K562 (cell line): ENCODE data around the gene DNMT1. TPM values are rescaled to one million over a fixed set of nuclear protein-coding genes. Genes with fewer than 3 reads are reported as not detected.

Experiments
- CAMTA2 ChIP-seq: fragments of 250-450 bp; sonication (Bioruptor Pico); conservative IDR thresholded peaks from 2 replicates; pipeline ENCODE4 v1.5.1; 2022
- CBX3 ChIP-seq, 2 experiments: IDR thresholded peaks; 1 replicate in 1 of 2; 2 replicates in 1 of 2; pipeline ENCODE4 v1.6.1; 2012; ENCODE audit warnings: inconsistent platforms in 2 of 2, low read length in 2 of 2, borderline replicate concordance in 1 of 2, control low read depth in 1 of 2
- E2F3 ChIP-seq: fragments of 250-450 bp; sonication (Bioruptor Pico); IDR thresholded peaks from 2 replicates; pipeline ENCODE4 v1.4.0; 2020; ENCODE audit warnings: mild to moderate bottlenecking
- ETS2 ChIP-seq: IDR thresholded peaks from 2 replicates; pipeline ENCODE4 v1.6.1; 2016; ENCODE audit warnings: borderline replicate concordance, missing genetic modification characterization, mild to moderate bottlenecking, moderate library complexity, missing compliant biosample characterization; ENCODE audit not compliant: poor library complexity, severe bottlenecking
- ETV1 ChIP-seq: fragments of 450-650 bp; conservative IDR thresholded peaks from 2 replicates; pipeline ENCODE4 v1.6.1; 2016; ENCODE audit warnings: missing genetic modification characterization, control low read depth, low read depth, missing compliant biosample characterization
- FOXJ2 ChIP-seq: fragments of 200-800 bp; sonication (Bioruptor generic); IDR thresholded peaks from 2 replicates; pipeline ENCODE4 v1.6.1; 2016; ENCODE audit warnings: missing genetic modification characterization, missing compliant biosample characterization
- FOXJ3 ChIP-seq: sonication (generic); formaldehyde crosslinking; IDR thresholded peaks from 2 replicates; pipeline ENCODE4 v1.4.0; 2020; ENCODE audit warnings: mild to moderate bottlenecking, missing genetic modification reagents
- HNRNPH1 ChIP-seq: fragments of 200-400 bp; formaldehyde crosslinking; optimal IDR thresholded peaks from 2 replicates; pipeline ENCODE3; 2017; ENCODE audit warnings: low read depth, mild to moderate bottlenecking, low read length, moderate library complexity
- MAZ ChIP-seq, 2 experiments: fragments of 450-650 bp in 1 of 2; sonication (generic) in 1 of 2; formaldehyde crosslinking; IDR thresholded peaks in 1 of 2; conservative IDR thresholded peaks in 1 of 2; 2 replicates each; pipeline versions ENCODE4 v1.4.0 to v1.5.0; 2020; ENCODE audit warnings: mild to moderate bottlenecking in 1 of 2, missing genetic modification reagents in 1 of 2
- NR2C2 ChIP-seq, 2 experiments: fragments of 200-800 bp in 1 of 2; sonication (Bioruptor generic) in 1 of 2; sonication (generic) in 1 of 2; formaldehyde crosslinking in 1 of 2; IDR thresholded peaks; 2 replicates each; pipeline versions ENCODE4 v1.6.1 to v1.8.0; 2016 to 2022; ENCODE audit warnings: mild to moderate bottlenecking in 1 of 2, missing compliant biosample characterization in 1 of 2, missing genetic modification characterization in 1 of 2, missing genetic modification reagents in 1 of 2
- NR2F6 ChIP-seq: fragments of 450-650 bp; formaldehyde crosslinking; IDR thresholded peaks from 2 replicates; pipeline ENCODE4 v1.4.0; 2020; ENCODE audit warnings: mild to moderate bottlenecking
- SNRNP70 ChIP-seq: fragments of 200-400 bp; formaldehyde crosslinking; optimal IDR thresholded peaks from 2 replicates; pipeline ENCODE3; 2017; ENCODE audit warnings: low read depth, low read length
- TARDBP ChIP-seq: fragments of 450-650 bp; IDR thresholded peaks from 2 replicates; pipeline ENCODE4 v1.6.1; 2016
- ZC3H8 ChIP-seq: fragments of 450-650 bp; IDR thresholded peaks from 2 replicates; pipeline ENCODE4 v1.6.1; 2017
- ZNF444 ChIP-seq: fragments of 250-450 bp; sonication (Bioruptor Pico); IDR thresholded peaks from 2 replicates; pipeline ENCODE4 v1.4.0; 2020; ENCODE audit warnings: mild to moderate bottlenecking, moderate library complexity
- ZNF57 ChIP-seq: fragments of 450-650 bp; formaldehyde crosslinking; IDR thresholded peaks from 2 replicates; pipeline ENCODE4 v1.4.0; 2020; ENCODE audit warnings: mild to moderate bottlenecking, moderate library complexity
- ZNF589 ChIP-seq: fragments of 200-800 bp; sonication (Bioruptor generic); IDR thresholded peaks from 2 replicates; pipeline ENCODE4 v1.6.1; 2016; ENCODE audit warnings: low read depth, missing genetic modification characterization, missing compliant biosample characterization
- ZNF699 ChIP-seq: fragments of 250-450 bp; sonication (Bioruptor Pico); IDR thresholded peaks from 2 replicates; pipeline ENCODE4 v1.8.0; 2021; ENCODE audit warnings: mild to moderate bottlenecking, moderate library complexity; ENCODE audit not compliant: insufficient replicate concordance
- polyA plus RNA-seq, 8 experiments: library from polyadenylated mRNA; depleted of rRNA in 4 of 8; stranded (reverse) in 5 of 8; unstranded in 3 of 8; fragments of >200 nt; fragmentation: Nextera tagmentation in 2 of 8; fragmentation: Illumina TruSeq in 1 of 8; extraction: Ambion mirVana in 2 of 8; extraction: Trizol in 1 of 8; gene quantifications; 2 replicates each; pipeline versions ENCODE4 v1.2.1 to v1.2.3, GENCODE V29; 2011 to 2014; ENCODE audit warnings: inconsistent platforms in 1 of 8, missing spikeins in 1 of 8
- total RNA-seq, 7 experiments: library from RNA; depleted of rRNA in 6 of 7; stranded (reverse); fragments of >200 nt in 6 of 7; fragmentation: Illumina TruSeq in 2 of 7; extraction: Trizol in 2 of 7; gene quantifications; 2 replicates each; pipeline versions ENCODE4 v1.2.1 to v1.2.3, GENCODE V29; 2011 to 2021; ENCODE audit warnings: low replicate concordance in 1 of 7
- TF ChIP-seq, protein P1 (sequence below): sonication (generic); formaldehyde crosslinking; IDR thresholded peaks from 2 replicates; pipeline ENCODE4 v1.8.0; 2023; ENCODE audit warnings: mild to moderate bottlenecking, missing genetic modification reagents
- TF ChIP-seq, protein P2 (sequence below): fragments of 450-650 bp; IDR thresholded peaks from 2 replicates; pipeline ENCODE4 v1.6.1; 2016

DNMT1 gene
- total and polyA plus RNA-seq, 9 of the 15 experiments (the other 6 are each of a cell fraction or from before 2014, with no cell fraction given): 80.1 to 271 (median 121) TPM

DNA sequence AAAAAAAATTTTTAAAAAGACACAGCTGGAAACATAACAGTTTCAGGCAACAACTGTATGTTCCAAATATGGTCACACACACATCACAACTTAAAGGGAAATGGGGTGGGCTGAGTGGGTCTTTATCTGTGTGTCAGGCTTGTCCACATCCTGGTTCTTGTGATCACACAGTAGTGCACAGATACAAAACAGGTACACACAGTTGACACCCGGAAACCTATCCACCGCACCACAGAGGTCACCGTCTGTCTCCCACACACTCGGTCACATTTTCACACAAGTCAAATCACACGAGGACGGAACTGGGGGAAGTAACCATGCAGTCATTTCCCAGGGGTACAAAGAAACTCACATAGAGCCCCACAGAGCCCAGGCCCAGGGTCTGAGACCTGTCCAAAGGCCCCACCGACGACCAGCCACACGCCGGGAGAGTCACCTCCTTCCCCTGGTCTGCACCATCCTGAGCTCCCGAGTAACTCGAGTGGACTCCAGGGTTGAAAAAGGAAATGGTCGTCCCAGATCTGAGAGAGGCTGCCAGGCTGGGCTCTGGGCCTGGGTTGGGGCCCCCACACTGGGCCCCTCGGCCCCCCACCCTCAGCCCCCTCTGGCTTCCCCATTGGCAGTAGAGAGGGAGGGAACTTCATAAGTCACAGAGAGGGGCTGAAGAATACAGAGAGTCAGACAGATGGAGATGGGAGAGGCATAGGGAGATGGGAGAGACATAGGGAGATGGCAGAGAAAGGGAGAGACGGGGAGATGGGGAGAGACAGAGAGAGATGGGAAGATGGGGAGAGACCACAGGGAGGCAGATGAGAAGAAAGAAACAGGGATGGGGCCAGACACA, 89.9 kb downstream of the DNMT1 start (continued):
- TF ChIP-seq ZC3H8 (no peak), CBX3 (IDR thresholded peaks at IDR 0.05; ENCODE audit: borderline replicate concordance in 1 of 2, low read length in 2 of 2) (no peak), NR2C2 (CRISPR knock-in tag; IDR thresholded peaks at IDR 0.05) (no peak), NR2C2 (tag; IDR thresholded peaks at IDR 0.05) (peak; percentile 39; the same call in 1 of the 2 replicates), TARDBP (peak; percentile 29; the same call in 1 of the 2 replicates), ZNF444 (CRISPR knock-in tag) (no peak), ZNF57 (no peak), ETV1 (tag) (peak; percentile 40; the same call in 1 of the 2 replicates), HNRNPH1 (no peak), MAZ (CRISPR knock-in tag; conservative IDR thresholded peaks at IDR 0.05 in 1 of 2, IDR thresholded peaks at IDR 0.05 in 1 of 2) (no peak), SNRNP70 (no peak), FOXJ2 (tag) (0 out of 2 replicates have a peak, but pooled peaks have one; percentile 39), ETS2 (tag) (no peak), NR2F6 (CRISPR knock-in tag) (no peak), CAMTA2 (CRISPR knock-in tag) (no peak), ZNF699 (CRISPR knock-in tag) (no peak), FOXJ3 (CRISPR knock-in tag) (no peak), E2F3 (CRISPR knock-in tag) (no peak), ZNF589 (CRISPR knock-in tag) (no peak)
- TF ChIP-seq, protein P1, sequence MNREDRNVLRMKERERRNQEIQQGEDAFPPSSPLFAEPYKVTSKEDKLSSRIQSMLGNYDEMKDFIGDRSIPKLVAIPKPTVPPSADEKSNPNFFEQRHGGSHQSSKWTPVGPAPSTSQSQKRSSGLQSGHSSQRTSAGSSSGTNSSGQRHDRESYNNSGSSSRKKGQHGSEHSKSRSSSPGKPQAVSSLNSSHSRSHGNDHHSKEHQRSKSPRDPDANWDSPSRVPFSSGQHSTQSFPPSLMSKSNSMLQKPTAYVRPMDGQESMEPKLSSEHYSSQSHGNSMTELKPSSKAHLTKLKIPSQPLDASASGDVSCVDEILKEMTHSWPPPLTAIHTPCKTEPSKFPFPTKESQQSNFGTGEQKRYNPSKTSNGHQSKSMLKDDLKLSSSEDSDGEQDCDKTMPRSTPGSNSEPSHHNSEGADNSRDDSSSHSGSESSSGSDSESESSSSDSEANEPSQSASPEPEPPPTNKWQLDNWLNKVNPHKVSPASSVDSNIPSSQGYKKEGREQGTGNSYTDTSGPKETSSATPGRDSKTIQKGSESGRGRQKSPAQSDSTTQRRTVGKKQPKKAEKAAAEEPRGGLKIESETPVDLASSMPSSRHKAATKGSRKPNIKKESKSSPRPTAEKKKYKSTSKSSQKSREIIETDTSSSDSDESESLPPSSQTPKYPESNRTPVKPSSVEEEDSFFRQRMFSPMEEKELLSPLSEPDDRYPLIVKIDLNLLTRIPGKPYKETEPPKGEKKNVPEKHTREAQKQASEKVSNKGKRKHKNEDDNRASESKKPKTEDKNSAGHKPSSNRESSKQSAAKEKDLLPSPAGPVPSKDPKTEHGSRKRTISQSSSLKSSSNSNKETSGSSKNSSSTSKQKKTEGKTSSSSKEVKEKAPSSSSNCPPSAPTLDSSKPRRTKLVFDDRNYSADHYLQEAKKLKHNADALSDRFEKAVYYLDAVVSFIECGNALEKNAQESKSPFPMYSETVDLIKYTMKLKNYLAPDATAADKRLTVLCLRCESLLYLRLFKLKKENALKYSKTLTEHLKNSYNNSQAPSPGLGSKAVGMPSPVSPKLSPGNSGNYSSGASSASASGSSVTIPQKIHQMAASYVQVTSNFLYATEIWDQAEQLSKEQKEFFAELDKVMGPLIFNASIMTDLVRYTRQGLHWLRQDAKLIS (CRISPR knock-in tag): no peak
- TF ChIP-seq, protein P2, sequence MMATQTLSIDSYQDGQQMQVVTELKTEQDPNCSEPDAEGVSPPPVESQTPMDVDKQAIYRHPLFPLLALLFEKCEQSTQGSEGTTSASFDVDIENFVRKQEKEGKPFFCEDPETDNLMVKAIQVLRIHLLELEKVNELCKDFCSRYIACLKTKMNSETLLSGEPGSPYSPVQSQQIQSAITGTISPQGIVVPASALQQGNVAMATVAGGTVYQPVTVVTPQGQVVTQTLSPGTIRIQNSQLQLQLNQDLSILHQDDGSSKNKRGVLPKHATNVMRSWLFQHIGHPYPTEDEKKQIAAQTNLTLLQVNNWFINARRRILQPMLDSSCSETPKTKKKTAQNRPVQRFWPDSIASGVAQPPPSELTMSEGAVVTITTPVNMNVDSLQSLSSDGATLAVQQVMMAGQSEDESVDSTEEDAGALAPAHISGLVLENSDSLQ: no peak
